HG02943 (cell line): Measurements from ENCODE around the gene PCDHGA2.
"Not testable (repeated sequence)": the region's sequence is repeated elsewhere in the genome, so short reads cannot be mapped to it uniquely, and the experiment has no call there.

Experiments
- ATAC-seq: cut with Tn5 transposase; IDR thresholded peaks from one replicate; pipeline ENCODE4 v1.9.1; 2021; ENCODE audit warnings: mild to moderate bottlenecking, low read depth, moderate library complexity; ENCODE audit not compliant: unreplicated experiment

PCDHGA2 gene

GRCh38 chr5:141345327-141345726, 6.8 kb downstream of the PCDHGA2 start:
- no peak for ATAC-seq

- ATAC-seq, result not testable (repeated sequence)
These were observed 7.5 kb downstream of the PCDHGA2 start for GRCh38 chr5:141346017-141346416.

GRCh38 chr5:141349917-141350619, 11.5 kb downstream of the PCDHGA2 start, which contains the start of gene PCDHGB1:
TSS of gene PCDHGB1 (plus strand) at chr5:141350099. CDS start at chr5:141350261, 162 bp downstream.
- no peak for ATAC-seq

GRCh38 chr5:141351591-141351990, 13.0 kb downstream of the PCDHGA2 start:
- ATAC-seq, result no peak

GRCh38 chr5:141354900-141355469, 16.4 kb downstream of the PCDHGA2 start, which contains the start of gene PCDHGA4:
TSS of gene PCDHGA4 (plus strand) at chr5:141355021. CDS start at chr5:141355108, 87 bp downstream.
- no peak for ATAC-seq

GRCh38 chr5:141355641-141356040, 17.1 kb downstream of the PCDHGA2 start:
- no peak for ATAC-seq

GRCh38 chr5:141356133-141356532, 17.6 kb downstream of the PCDHGA2 start:
- ATAC-seq, result no peak

- ATAC-seq, result no peak
These were observed 18.4 kb downstream of the PCDHGA2 start for GRCh38 chr5:141356950-141357349.

- ATAC-seq, result no peak
These were observed 21.3 kb downstream of the PCDHGA2 start, which contains the start of gene PCDHGB2 for GRCh38 chr5:141359790-141360426. TSS of gene PCDHGB2 (plus strand) at chr5:141359994. CDS start at chr5:141360136, 142 bp downstream.

GRCh38 chr5:141360685-141361084, 22.1 kb downstream of the PCDHGA2 start:
- no peak for ATAC-seq

- no peak for ATAC-seq
These were observed 24.2 kb downstream of the PCDHGA2 start for GRCh38 chr5:141362719-141363118.

- no peak for ATAC-seq
These were observed 25.5 kb downstream of the PCDHGA2 start, which contains the start of gene PCDHGA5 for GRCh38 chr5:141363952-141364660. TSS of gene PCDHGA5 (plus strand) at chr5:141364162. CDS start at chr5:141364331, 169 bp downstream.

- ATAC-seq, result no peak
These were observed 27.7 kb downstream of the PCDHGA2 start for GRCh38 chr5:141366016-141366896.

GRCh38 chr5:141369994-141370848, 31.7 kb downstream of the PCDHGA2 start, which contains the start of gene PCDHGB3:
TSS of gene PCDHGB3 (plus strand) at chr5:141370242. CDS start at chr5:141370395, 153 bp downstream.
- ATAC-seq, result no peak

- no peak for ATAC-seq
These were observed 33.3 kb downstream of the PCDHGA2 start for GRCh38 chr5:141371572-141372475.

- ATAC-seq, result no peak
These were observed 35.2 kb downstream of the PCDHGA2 start, which contains the start of gene PCDHGA6 for GRCh38 chr5:141373673-141374317. TSS of gene PCDHGA6 (plus strand) at chr5:141373891. CDS start at chr5:141374084, 193 bp downstream.

- ATAC-seq, result no peak
These were observed 36.1 kb downstream of the PCDHGA2 start for GRCh38 chr5:141374627-141375026.
